Urinary bladder (tissue), 4 donors: ENCODE results near the gene COG1. TPM values are rescaled to one million over a fixed set of nuclear protein-coding genes. Genes with fewer than 3 reads are reported as not detected.
"Not testable (repeated sequence)": the region's sequence is repeated elsewhere in the genome, so short reads cannot be mapped to it uniquely, and the experiment has no call there.

Source experiments
- DNase-seq: peaks from one replicate; pipeline ENCODE4 v3.0.0-alpha.2; 2015; ENCODE audit errors: extremely low spot score
- H3K27ac ChIP-seq: one replicate; pipeline ENCODE4 v1.5.1; 2013; ENCODE audit warnings: low read depth, mild to moderate bottlenecking, moderate library complexity
- H3K36me3 ChIP-seq: one replicate; pipeline ENCODE4 v1.6.1; 2013; ENCODE audit warnings: mild to moderate bottlenecking, moderate library complexity; ENCODE audit not compliant: insufficient read depth
- H3K4me1 ChIP-seq: one replicate; pipeline ENCODE4 v1.6.1; 2013; ENCODE audit warnings: mild to moderate bottlenecking, moderate library complexity; ENCODE audit not compliant: insufficient read depth
- H3K4me3 ChIP-seq: one replicate; pipeline ENCODE4 v1.5.1; 2013; ENCODE audit warnings: low read depth, low read length
- WGBS: extraction: QIAGEN DNeasy Blood & Tissue Kit; methylation state at CpG from one replicate; pipeline ENCODE4 v1.1.7; 2013; 5-methylcytosine and 5-hydroxymethylcytosine counted together
- polyA plus RNA-seq: library from polyadenylated mRNA; stranded (reverse); fragments of 200-250 nt; gene quantifications from one replicate; pipeline ENCODE4 v1.2.3, GENCODE V29; 2013
- total RNA-seq: library from RNA; depleted of rRNA; stranded (reverse); fragments of >200 nt; gene quantifications from one replicate; pipeline ENCODE4 v1.2.3, GENCODE V29; 2014
- donor health status: healthy with polysubstance abuse.
- donor health status: healthy.

COG1 gene, protein sequence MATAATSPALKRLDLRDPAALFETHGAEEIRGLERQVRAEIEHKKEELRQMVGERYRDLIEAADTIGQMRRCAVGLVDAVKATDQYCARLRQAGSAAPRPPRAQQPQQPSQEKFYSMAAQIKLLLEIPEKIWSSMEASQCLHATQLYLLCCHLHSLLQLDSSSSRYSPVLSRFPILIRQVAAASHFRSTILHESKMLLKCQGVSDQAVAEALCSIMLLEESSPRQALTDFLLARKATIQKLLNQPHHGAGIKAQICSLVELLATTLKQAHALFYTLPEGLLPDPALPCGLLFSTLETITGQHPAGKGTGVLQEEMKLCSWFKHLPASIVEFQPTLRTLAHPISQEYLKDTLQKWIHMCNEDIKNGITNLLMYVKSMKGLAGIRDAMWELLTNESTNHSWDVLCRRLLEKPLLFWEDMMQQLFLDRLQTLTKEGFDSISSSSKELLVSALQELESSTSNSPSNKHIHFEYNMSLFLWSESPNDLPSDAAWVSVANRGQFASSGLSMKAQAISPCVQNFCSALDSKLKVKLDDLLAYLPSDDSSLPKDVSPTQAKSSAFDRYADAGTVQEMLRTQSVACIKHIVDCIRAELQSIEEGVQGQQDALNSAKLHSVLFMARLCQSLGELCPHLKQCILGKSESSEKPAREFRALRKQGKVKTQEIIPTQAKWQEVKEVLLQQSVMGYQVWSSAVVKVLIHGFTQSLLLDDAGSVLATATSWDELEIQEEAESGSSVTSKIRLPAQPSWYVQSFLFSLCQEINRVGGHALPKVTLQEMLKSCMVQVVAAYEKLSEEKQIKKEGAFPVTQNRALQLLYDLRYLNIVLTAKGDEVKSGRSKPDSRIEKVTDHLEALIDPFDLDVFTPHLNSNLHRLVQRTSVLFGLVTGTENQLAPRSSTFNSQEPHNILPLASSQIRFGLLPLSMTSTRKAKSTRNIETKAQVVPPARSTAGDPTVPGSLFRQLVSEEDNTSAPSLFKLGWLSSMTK
- total RNA-seq = 19.1 TPM
- polyA plus RNA-seq = 27.0 TPM

DNA sequence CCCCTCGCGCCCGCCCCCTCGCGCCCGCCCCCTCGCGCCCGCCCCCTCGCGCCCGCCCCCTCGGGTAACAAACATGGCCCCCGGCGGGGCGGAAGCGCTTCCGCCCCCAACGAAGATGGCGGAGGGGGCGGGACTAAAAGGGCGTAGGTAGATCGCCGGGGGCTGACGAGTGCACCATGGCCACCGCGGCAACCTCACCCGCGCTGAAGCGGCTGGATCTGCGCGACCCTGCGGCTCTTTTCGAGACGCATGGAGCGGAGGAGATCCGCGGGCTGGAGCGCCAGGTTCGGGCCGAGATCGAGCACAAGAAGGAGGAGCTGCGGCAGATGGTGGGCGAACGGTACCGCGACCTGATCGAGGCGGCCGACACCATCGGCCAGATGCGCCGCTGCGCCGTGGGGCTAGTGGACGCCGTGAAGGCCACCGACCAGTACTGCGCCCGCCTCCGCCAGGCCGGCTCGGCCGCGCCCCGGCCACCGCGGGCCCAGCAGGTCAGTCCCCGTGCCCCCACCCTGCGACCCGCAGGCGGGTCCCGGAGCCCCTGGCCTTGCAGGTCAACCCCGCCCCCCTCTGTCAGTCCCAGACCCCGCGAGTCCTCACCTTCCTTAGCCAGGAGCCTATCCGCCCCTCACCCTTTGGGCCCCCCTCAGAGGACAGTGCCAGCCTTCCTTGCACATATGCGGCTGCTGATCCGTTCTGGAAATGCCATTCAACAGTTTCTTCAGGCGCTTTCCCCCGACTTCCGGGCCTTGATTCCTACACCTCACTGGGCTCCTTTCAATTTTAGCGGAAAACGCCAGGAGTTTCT lies at the start of gene COG1:
COG1 (plus strand) TSS at position 162 of the 808 bp plus-strand sequence; CDS start at position 177, 15 bp downstream.
- Histone ChIP-seq H3K4me3 (peak within 1 kb of the TSS; percentile 99), H3K27ac (peak within 1 kb of the TSS; percentile 85), H3K4me1 (no peaks in the 10 kb centered on the region), H3K36me3 (no peaks in the 10 kb centered on the region)
- peak; percentile 70 for DNase-seq
- under 1% methylated on average over 77 of the region's 84 CpGs for WGBS

DNA sequence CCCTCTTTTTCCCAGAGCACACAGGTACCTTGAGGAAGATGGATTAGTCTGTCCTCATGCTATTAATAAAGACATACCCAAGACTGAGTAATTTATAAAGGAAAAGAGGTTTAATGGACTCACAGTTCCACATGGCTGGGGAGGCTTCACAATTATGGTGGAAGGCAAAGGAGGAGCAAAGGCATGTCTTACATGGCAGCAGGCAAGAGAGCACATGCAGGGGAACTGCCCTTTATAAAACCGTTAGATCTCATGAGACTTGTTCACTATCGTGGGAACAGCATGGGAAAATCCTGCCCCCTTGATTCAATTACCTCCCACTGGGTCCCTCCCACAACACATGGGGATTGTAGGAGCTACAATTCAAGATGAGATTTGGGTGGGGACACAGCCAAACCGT lies 48.6 kb upstream of the COG1 start:
- not testable (repeated sequence) for H3K4me1 ChIP-seq, H3K27ac ChIP-seq, DNase-seq, H3K36me3 ChIP-seq, H3K4me3 ChIP-seq
- 71% methylated on average over 3 of the region's 3 CpGs for WGBS

DNA sequence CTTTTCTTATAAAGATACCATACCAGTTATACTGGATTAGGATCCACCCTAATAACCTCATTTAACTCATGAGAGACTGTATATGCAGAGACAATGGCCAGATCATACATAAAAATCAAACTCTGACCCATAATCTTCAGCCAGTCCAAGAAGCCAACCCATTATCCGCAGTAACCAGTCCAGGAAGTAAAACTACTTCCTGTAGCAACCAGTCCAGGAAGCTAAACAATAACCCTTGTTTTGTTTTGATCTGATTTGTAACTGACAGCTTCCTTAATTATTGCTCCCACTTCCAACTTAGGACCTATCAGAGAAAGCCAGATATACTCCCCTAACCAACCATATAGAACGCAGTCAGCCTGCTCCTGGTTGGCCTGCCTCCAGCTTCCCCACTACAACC lies 47.2 kb upstream of the COG1 start:
- Histone ChIP-seq H3K36me3 (no peaks in the 10 kb centered on the region), H3K4me1 (no peaks in the 10 kb centered on the region), H3K27ac (no peak overlapping the region), H3K4me3 (no peak overlapping the region)
- 87% methylated on average over 2 of the region's 2 CpGs for WGBS
- no peak for DNase-seq

DNA sequence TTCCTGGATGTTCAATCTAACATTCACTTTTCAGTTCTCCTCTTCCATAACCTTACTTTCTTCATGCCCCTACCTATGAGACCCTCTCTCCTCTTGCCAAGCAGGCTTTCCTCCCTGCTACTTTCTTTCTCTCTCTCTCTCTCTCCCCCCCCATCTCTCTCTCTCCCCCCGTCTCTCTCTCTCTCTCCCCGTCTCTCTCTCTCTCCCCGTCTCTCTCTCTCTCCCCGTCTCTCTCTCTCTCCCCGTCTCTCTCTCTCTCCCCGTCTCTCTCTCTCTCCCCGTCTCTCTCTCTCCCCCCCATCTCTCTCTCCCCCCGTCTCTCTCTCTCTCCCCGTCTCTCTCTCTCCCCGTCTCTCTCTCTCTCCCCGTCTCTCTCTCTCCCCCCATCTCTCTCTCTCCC lies 45.1 kb upstream of the COG1 start:
- 40% methylated on average over 11 of the region's 11 CpGs for WGBS
- H3K4me3 ChIP-seq, H3K4me1 ChIP-seq, H3K36me3 ChIP-seq, H3K27ac ChIP-seq, DNase-seq: not testable (repeated sequence)

DNA sequence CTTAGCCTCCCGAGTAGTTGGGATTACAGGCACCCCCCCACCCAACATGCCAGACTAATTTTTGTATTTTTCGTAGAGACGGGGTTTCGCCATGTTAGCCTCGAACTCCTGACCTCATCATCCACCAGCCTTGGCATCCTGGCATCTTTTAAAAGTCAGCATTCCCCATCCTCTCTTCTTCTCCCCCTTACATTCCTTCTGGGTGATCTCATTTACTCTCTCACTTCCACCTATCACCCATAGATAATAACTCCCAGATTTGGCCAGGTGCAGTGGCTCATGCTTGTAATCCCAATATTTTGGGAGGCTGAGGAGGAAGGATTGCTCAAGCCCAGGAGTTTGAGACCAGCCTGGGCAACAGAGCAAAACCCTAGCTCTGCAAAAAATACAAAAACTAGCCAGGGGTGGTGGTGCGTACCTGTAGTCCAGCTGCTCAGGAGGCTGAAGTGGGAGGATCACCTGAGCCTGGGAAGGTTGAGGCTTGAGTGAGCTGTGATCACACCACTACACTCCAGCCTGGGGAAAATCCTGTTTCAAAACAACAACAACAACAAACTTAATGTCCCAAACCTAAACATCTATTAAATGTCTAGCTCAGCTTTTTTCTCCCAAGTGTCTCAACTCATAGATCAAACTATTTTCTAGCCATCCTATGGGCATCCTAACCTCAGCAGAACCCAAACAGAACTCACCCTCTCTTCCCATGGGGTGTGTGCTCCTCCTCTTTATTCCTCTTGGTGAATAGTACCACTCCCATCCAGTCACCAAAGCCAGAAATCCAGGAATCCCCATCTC lies 44.1 kb upstream of the COG1 start:
- no peak overlapping the region for H3K27ac ChIP-seq
- no peak for DNase-seq
- H3K4me1 ChIP-seq = no peaks in the 10 kb centered on the region
- no peak overlapping the region for H3K4me3 ChIP-seq
- 87% methylated on average over 6 of the region's 6 CpGs for WGBS
- no peaks in the 10 kb centered on the region for H3K36me3 ChIP-seq

DNA sequence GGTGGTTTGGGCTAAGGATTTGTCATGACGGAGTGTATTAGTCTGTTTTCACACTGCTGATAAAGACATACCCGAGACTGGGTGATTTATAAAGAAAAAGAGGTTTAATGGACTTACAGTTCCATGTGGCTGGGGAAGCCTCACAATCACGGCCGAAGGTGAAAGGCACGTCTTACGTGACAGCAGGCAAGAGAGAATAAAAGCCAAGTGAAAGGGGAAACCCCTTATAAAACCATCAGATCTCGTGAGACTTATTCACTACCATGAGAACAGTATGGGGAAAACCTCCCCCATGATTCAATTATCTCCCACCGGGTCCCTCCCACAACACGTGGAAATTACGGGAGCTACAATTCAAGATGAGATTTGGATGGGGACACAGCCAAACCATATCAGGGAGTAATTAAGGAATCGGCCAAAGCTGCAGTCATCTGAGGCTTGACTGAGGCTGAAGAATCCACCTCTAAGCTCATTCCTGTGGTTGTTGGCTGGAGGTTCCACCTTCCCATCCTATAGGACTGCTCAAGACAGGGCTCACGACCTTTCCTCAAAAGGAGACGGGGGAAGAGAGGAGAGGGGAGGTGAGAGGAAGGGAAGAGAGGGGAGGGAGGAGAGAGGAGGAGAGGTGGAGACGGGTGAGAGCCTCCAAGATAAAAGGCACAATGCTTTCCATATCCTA lies 42.1 kb upstream of the COG1 start:
- not testable (repeated sequence) for H3K4me1 ChIP-seq, H3K4me3 ChIP-seq, H3K36me3 ChIP-seq, H3K27ac ChIP-seq, DNase-seq
- WGBS = 53% methylated on average over 14 of the region's 14 CpGs

DNA sequence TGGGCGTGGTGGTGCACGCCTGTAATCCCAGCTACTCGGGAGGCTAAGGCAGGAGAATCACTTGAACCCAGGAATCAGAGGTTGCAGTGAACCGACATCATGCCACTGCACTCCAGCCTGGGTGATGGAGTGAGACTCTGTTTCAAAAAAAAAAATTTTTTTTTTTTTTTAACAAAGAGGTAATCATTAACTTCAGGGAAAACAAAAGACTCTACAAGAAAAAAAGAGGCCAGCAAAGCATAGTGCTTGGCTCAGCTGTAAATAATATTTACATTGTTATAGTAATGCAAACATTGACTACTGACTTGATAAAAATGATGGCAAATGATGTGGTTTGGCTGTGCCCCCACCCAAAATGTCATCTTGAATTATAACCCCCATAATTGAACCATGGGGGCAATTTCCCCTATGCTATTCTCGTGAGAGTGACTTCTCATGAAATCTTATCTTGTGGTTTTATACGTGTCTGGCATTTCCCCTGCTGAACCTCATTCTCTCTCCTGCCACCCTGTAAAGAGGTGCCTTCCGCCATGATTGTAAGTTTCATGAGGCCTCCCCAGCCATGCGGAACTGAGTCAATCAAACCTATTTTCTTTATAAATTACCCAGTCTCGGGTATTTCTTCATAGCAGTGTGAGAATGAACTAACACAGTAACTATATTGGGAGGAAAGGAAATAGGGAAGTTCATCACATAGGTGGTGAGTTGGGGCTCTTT lies 40.8 kb upstream of the COG1 start:
- WGBS = 57% methylated on average over 9 of the region's 9 CpGs
- Histone ChIP-seq H3K4me3 (no peak overlapping the region), H3K36me3 (no peaks in the 10 kb centered on the region), H3K27ac (no peak overlapping the region), H3K4me1 (no peaks in the 10 kb centered on the region)
- no peak for DNase-seq

DNA sequence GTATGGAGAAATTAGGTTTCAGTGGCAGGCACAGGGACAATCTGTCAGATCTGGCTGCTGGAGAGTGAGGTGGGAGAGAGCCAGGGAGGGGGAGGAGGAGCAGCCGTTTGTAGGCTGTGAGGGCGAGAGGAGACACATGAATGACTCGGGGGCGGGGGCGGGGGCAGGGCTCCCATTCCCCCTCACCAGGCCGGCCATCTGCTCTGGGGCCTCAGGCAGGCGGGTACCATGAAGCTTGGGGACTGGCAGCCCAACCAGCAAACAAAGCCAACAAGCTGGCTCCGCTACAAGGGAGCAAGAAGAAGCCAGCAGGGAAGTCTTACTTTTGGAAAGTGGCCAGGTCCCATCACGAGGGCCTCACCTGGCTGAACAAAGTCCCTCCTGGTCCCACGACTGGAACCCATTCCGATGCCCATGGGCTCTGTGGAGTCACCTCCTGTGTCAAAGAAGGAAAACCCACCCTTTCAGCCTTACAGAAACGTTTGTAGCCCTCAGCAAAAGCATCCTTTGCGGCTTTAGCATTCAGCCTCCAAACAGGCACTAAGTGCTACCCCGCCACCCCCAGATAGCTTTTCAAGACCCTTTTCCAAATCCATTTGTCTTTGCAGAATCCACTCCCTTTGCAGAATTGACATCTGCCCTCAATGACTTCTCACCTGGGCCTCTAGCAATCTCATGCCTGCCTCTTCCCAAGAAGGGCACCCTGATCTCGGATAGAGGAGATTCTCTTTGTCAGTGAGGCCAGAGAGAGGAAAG lies 37.3 kb upstream of the COG1 start:
- H3K4me1 ChIP-seq = no peaks in the 10 kb centered on the region

DNA sequence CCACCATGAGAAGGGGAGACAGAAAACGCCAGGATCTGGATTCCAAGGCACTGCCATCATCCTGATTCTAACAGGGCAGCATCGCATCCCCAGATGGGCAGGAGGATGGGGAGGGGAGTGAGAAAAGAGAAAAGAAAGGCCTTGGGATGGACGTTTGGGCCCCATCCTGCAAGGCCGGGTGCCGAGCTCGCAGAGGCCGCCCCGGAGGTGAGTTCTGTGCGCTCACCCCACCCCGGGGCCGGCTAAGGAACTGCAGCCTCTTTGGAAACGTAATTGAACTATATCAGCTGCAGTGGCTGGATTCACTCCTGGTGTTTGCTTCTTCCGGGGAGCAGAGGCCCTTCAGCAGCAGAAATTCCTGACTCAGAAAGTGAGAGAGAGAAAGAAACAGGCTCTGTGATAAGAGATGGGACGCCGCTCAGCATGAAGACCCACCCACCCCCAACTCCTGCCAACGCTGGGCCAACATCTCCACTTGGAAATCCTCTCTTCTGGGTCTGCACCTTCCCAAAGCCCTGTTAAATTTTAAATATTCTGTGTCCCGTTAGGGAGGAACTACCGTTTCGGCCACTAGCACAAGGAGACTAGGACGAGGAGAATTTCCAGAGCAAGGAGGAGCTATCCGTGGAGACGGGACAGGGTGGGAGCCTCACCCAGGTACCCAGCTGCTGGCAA lies 36.6 kb upstream of the COG1 start:
- 19% methylated on average over 22 of the region's 22 CpGs for WGBS
- no peak for DNase-seq
- Histone ChIP-seq H3K27ac (no peak overlapping the region), H3K36me3 (no peaks in the 10 kb centered on the region), H3K4me3 (no peak overlapping the region), H3K4me1 (no peaks in the 10 kb centered on the region)

More for the DNA sequence above, 37.3 kb upstream of the COG1 start:
- Histone ChIP-seq H3K27ac (no peak overlapping the region), H3K36me3 (no peaks in the 10 kb centered on the region), H3K4me3 (no peak overlapping the region)
- DNase-seq = no peak
- 75% methylated on average over 15 of the region's 15 CpGs for WGBS

DNA sequence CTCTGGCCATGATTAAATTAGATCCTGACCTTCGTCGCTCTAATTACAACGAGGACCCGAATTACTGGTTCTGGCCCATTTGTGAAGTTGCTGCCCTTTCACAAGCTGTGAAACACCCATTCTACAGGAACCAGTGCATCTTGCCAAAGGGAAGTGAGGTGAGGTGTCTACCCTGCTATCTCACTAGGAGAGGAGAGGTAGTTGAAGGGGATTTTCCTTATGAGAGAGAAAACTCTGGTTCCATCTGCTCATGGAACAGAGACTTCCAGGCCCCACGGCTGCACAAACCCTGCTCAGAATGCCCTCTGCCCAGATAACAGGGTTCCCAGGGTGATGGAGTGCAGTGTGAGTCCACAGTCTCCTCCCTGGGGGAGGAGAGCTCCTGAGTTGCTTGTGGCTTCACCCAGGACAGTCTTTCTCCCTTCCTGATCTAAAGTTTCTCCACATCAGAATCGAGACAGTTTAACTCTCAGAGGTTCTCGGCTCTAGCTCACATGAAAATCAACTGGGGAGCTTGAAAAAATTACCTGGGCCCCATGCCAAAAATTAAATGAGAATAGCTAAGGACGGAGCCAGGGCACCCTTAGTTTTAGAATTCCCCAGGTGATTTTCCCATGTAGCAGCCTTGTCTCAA lies 35.9 kb upstream of the COG1 start:
- no peak overlapping the region for H3K4me3 ChIP-seq
- H3K4me1 ChIP-seq = no peaks in the 10 kb centered on the region
- DNase-seq = no peak
- H3K27ac ChIP-seq = no peak overlapping the region
- no peaks in the 10 kb centered on the region for H3K36me3 ChIP-seq
- 74% methylated on average over 8 of the region's 8 CpGs for WGBS
